BE2C (cell line): ENCODE measurements around the gene SH3PXD2B.

ENCODE experiments used
- DNase-seq: peaks from one replicate; pipeline ENCODE4 v3.0.0-alpha.2; 2020
- H3K27me3 ChIP-seq: fragments of 250-450 bp; sonication (Bioruptor Pico); 2 replicates; pipeline ENCODE4 v1.5.1; 2020; ENCODE audit warnings: mild to moderate bottlenecking
- H3K36me3 ChIP-seq: fragments of 250-450 bp; sonication (Bioruptor Pico); 2 replicates; pipeline ENCODE4 v1.5.1; 2020; ENCODE audit warnings: mild to moderate bottlenecking
- H3K4me1 ChIP-seq: fragments of 250-450 bp; sonication (Bioruptor Pico); 2 replicates; pipeline ENCODE4 v1.5.1; 2020
- H3K4me3 ChIP-seq: 2 replicates; pipeline ENCODE4 v1.5.1; 2011; ENCODE audit warnings: low read depth, low read length
- H3K9me3 ChIP-seq: fragments of 250-450 bp; sonication (Bioruptor Pico); 2 replicates; pipeline ENCODE4 v1.5.1; 2020
- CTCF ChIP-seq: IDR thresholded peaks from 2 replicates; pipeline ENCODE4 v1.5.1; 2012; ENCODE audit warnings: mild to moderate bottlenecking, low read depth, low read length

Gene SH3PXD2B

DNA sequence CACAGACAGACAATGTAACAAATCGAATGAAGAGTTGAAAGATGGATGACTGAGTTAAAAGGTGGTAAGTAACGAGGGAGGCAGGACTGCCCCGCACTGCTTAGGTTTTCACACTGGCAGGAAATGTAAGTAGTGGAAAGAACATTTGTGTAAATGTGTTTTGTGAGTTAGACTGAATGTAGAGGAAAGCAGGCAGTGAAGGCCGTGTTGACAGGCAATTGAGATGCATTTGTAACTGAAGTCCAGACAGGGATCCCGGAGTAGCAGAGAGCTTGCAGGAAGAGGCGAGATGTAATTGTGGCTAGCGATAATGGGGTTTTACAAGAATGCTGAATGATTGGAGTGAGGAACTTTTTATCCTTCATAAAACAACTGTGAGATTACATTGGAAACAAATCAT lies 20.0 kb upstream of the SH3PXD2B start:
- DNase-seq = no peak
- Histone ChIP-seq H3K27me3 (no peaks in the 10 kb centered on the region), H3K36me3 (no peaks in the 10 kb centered on the region), H3K9me3 (no peaks in the 10 kb centered on the region), H3K4me3 (no peak overlapping the region), H3K4me1 (no peaks in the 10 kb centered on the region)
- no peak for TF ChIP-seq CTCF

- Histone ChIP-seq H3K4me1 (no peaks in the 10 kb centered on the region), H3K36me3 (no peaks in the 10 kb centered on the region), H3K27me3 (no peaks in the 10 kb centered on the region), H3K9me3 (no peaks in the 10 kb centered on the region), H3K4me3 (no peak overlapping the region)
- no peak for TF ChIP-seq CTCF
- DNase-seq = no peak
Measured at GRCh38 chr5:172473427-172473826, 19.1 kb upstream of the SH3PXD2B start.

DNA sequence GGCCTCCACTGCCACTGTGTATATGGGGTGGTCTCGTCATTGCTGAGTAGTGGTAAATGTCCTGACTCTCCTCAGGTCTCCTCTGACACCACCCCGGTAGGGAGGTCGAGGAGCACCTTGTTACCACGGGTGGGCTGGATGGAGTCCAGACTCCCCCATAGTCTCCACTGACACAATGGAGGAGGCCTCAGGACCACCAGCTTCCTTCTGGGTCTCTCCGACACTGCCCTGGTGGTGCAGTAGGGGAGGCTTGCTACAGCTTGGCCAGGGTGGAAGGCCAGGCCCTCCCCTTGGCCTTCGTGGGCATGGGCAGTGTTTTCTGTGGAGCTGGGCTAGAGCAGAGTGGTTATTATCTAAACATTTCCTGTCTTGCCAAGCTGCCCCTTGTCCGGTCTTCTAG lies 15.4 kb upstream of the SH3PXD2B start:
- no peak for TF ChIP-seq CTCF
- Histone ChIP-seq H3K4me1 (no peaks in the 10 kb centered on the region), H3K9me3 (no peaks in the 10 kb centered on the region; the same call in 1 of the 2 replicates), H3K36me3 (no peaks in the 10 kb centered on the region), H3K4me3 (no peak overlapping the region), H3K27me3 (no peaks in the 10 kb centered on the region)
- DNase-seq = no peak

DNA sequence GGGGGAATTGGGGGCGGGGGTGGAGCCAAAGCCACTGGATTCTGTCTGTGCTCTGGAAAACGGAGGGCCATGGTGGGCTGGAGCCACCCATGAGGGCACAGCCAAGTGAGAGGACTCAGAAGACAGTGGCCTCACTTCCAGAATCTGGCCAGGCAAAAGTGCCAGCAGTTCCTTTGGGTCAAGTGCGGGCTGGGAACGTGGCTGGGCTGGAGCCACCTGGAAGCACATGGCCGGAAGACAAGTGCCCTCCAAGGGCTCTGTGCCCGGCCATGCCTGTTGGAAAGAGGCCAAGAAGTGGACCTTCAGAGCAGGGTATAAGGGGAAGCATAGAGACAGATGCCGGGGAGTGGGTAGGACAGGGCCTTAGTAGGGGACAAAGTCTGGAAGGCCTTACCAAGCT lies 11.7 kb upstream of the SH3PXD2B start:
- H3K27me3 ChIP-seq = no peaks in the 10 kb centered on the region
- H3K4me3 ChIP-seq = no peak overlapping the region
- DNase-seq = no peak
- TF ChIP-seq CTCF = no peak
- H3K4me1 ChIP-seq = no peaks in the 10 kb centered on the region
- no peaks in the 10 kb centered on the region; the same call in none of the 2 replicates for H3K9me3 ChIP-seq
- H3K36me3 ChIP-seq = no peaks in the 10 kb centered on the region

GRCh38 chr5:172463031-172463430 lies 8.7 kb upstream of the SH3PXD2B start:
- H3K27me3 ChIP-seq = no peaks in the 10 kb centered on the region; the same call in 1 of the 2 replicates
- TF ChIP-seq CTCF = no peak
- no peaks in the 10 kb centered on the region; the same call in 1 of the 2 replicates for H3K4me1 ChIP-seq
- H3K36me3 ChIP-seq = no peaks in the 10 kb centered on the region
- no peak overlapping the region for H3K4me3 ChIP-seq
- H3K9me3 ChIP-seq = no peaks in the 10 kb centered on the region; the same call in none of the 2 replicates
- no peak for DNase-seq

DNA sequence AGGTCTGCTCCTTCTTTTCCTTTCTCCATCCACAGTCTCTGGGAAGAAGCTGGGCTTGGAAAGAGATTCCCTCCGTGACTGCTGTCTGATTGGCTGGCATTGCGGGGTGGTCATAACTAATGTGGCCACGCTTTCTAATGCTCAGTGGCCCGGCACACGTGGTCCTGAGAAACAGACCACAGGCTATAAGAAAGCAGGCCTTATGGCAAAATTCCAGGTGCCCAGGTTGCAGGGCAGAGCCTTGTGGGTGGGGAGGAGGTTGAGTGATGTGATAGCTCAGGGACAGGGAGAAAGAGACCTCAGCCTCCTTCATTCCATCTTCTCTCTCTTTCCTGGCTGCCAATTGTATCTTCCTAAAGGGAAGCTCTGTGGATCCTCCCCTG lies 5.4 kb upstream of the SH3PXD2B start:
- TF ChIP-seq CTCF = no peak
- H3K36me3 ChIP-seq = no peaks in the 10 kb centered on the region
- no peak overlapping the region for H3K4me3 ChIP-seq
- H3K27me3 ChIP-seq = no peaks in the 10 kb centered on the region; the same call in 1 of the 2 replicates
- DNase-seq = no peak
- H3K4me1 ChIP-seq = peaks cover 3% of the 10 kb centered on the region; the same call in 1 of the 2 replicates
- H3K9me3 ChIP-seq = no peaks in the 10 kb centered on the region; the same call in none of the 2 replicates
